Measurements from ENCODE around the gene ST3GAL3. TPM values are rescaled to one million over a fixed set of nuclear protein-coding genes. Genes with fewer than 3 reads are reported as not detected.

Gene ST3GAL3
- total and polyA plus RNA-seq, 2 donors (not counting 3 experiments of a cell fraction or from before 2014, with no cell fraction given): 14.3 to 35.8 TPM

DNA sequence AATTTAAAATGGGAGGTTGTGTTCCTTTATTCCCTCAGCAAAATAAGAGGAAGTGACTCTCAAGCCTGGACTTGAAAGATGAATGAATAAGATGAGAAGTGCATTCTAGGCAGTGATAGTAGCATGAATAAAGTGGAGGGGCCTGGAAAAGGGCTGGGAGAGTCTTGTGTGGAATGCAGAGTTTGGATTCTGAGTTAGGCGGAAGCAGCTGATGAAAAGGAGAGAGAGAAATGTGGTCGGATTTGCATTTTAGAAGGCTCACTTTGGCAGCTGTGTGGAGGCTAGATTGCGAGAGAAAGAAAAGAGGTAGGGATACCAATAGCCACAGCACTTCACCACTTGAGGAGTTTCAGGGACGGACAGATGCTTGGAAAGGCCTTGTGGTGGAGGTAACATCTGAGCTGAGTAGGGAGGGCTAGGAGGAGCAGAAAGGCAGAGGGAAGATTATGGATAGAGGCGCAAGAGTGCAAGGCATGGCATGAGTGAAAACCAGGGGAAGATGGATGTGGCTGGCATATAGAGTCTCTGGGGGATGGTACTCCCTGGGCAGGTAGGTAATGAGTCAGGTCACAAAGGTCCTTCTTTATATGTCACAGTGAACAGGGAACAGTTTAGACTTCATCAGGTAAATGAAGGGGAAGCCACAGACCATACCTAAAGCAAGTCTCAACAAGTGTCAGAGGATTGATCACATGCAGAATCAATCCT is 59.6 kb downstream of the ST3GAL3 start:
- dilution Hi-C loops (cut with MboI; ENCODE audit: extremely low pct_ligation_motif_present, low sequenced_read_pairs) (loop anchor here (25.0 kb wide), 1 partner anchor 170 kb away; the partner anchor contains the start of genes ARTN and IPO13), intact Hi-C loops (cut with micrococcal nuclease) (no loop called here)
- Histone ChIP-seq H3K27me3 (ENCODE audit: control insufficient read depth in 2 of 2, insufficient read depth in 2 of 2, low read length in 2 of 2) (no peaks in the 10 kb centered on the region), H3K4me3 (replicated peaks in 1 of 3; ENCODE audit: insufficient read depth in 1 of 3, low read depth in 1 of 3, low read length in 3 of 3) (no peak overlapping the region), H3K27ac (ENCODE audit: insufficient read depth, low read depth, low read length) (no peak overlapping the region), H4K20me1 (replicated peaks; ENCODE audit: control insufficient read depth, extremely low read depth, insufficient read depth, low read length) (no peaks in the 10 kb centered on the region), H2AFZ (ENCODE audit: low read depth, low read length) (no peak overlapping the region), H3K9ac (replicated peaks; ENCODE audit: extremely low read depth, insufficient read depth, low read length) (no peak overlapping the region), H3K9me1 (replicated peaks; ENCODE audit: control insufficient read depth, extremely low read depth, insufficient read depth, low read length) (no peaks in the 10 kb centered on the region), H3K4me2 (ENCODE audit: insufficient read depth, low read length) (no peak overlapping the region), H3K9me3 (replicated peaks; ENCODE audit: control insufficient read depth, insufficient read depth, low read length) (no peaks in the 10 kb centered on the region), H3K4me1 (ENCODE audit: control insufficient read depth, extremely low read depth, insufficient read depth, low read length) (no peaks in the 10 kb centered on the region), H3K79me2 (ENCODE audit: control insufficient read depth, insufficient read depth, low read length) (peaks cover 11% of the 10 kb centered on the region), H3K36me3 (ENCODE audit: control insufficient read depth in 2 of 2, extremely low read depth in 1 of 2, insufficient read depth in 2 of 2, low read length in 2 of 2) (no peaks in the 10 kb centered on the region)
- TF ChIP-seq POLR2AphosphoS5 (IDR thresholded peaks at IDR 0.05; ENCODE audit: insufficient read depth, low read depth, low read length) (no peak), EZH2 (IDR thresholded peaks at IDR 0.05; ENCODE audit: borderline replicate concordance, low read depth, low read length, severe bottlenecking) (no peak), JUN (IDR thresholded peaks at IDR 0.05; ENCODE audit: borderline replicate concordance, insufficient read depth, insufficient read length, low read depth) (no peak), MYC (IDR thresholded peaks at IDR 0.05; ENCODE audit: low read depth, low read length) (no peak), GATA2 (IDR thresholded peaks at IDR 0.05; ENCODE audit: insufficient read depth, insufficient read length, low read depth, low read length) (no peak), POLR2A (IDR thresholded peaks at IDR 0.05; ENCODE audit: low read depth, low read length) (no peak), FOS (IDR thresholded peaks at IDR 0.05; ENCODE audit: borderline replicate concordance, insufficient read depth, low read length) (no peak)
- TF ChIP-seq, protein P1, sequence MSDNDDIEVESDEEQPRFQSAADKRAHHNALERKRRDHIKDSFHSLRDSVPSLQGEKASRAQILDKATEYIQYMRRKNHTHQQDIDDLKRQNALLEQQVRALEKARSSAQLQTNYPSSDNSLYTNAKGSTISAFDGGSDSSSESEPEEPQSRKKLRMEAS (IDR thresholded peaks at IDR 0.05; ENCODE audit: insufficient read depth, insufficient read length): no peak
- TF ChIP-seq, protein P2, sequence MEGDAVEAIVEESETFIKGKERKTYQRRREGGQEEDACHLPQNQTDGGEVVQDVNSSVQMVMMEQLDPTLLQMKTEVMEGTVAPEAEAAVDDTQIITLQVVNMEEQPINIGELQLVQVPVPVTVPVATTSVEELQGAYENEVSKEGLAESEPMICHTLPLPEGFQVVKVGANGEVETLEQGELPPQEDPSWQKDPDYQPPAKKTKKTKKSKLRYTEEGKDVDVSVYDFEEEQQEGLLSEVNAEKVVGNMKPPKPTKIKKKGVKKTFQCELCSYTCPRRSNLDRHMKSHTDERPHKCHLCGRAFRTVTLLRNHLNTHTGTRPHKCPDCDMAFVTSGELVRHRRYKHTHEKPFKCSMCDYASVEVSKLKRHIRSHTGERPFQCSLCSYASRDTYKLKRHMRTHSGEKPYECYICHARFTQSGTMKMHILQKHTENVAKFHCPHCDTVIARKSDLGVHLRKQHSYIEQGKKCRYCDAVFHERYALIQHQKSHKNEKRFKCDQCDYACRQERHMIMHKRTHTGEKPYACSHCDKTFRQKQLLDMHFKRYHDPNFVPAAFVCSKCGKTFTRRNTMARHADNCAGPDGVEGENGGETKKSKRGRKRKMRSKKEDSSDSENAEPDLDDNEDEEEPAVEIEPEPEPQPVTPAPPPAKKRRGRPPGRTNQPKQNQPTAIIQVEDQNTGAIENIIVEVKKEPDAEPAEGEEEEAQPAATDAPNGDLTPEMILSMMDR (IDR thresholded peaks at IDR 0.05; ENCODE audit: extremely low read depth in 1 of 2, insufficient read depth in 1 of 2, low read depth in 1 of 2, low read length in 2 of 2): no peak
- no peak for DNase-seq (ENCODE audit: low read depth, low spot score)
- no peak for FAIRE-seq
- CTCF ChIA-PET: interaction anchor here (4.1 to 13.7 kb wide), 2 partner anchors 164 to 182 kb away, joined by 69 to 965 read pairs; partner anchors contain the start of genes ARTN and IPO13
- BruUV-seq (replicated peaks): no TSS peak
- POLR2A ChIA-PET: no interaction called here
